HepG2 (cell line): Measurements from ENCODE around the gene PITHD1. TPM values are rescaled to one million over a fixed set of nuclear protein-coding genes. Genes with fewer than 3 reads are reported as not detected.

Experiments used
- ATAC-seq: fragments of 200-7000 bp; cut with Tn5 transposase; 3 replicates; pipeline ENCODE4 v1.9.1; 2020; ENCODE audit warnings: mild to moderate bottlenecking, moderate library complexity
- BruUV-seq: library from RNA; stranded (reverse); fragments of 400-500 nt; replicated peaks from 2 replicates; lab custom pipeline; 2021; lab: Mats Ljungman, UMichigan
- CTCF ChIA-PET: fragments of 300-600 bp; formaldehyde crosslinking; extraction: SDS; loops from one replicate; lab custom pipeline; 2021; ENCODE audit warnings: low total read pairs, inconsistent platforms, low intra/inter-chr PET ratio; lab: Yijun Ruan, JAX
- POLR2A ChIA-PET: fragments of 350-600 bp; sonication (Branson Sonifier 250); formaldehyde crosslinking; loops from one replicate; lab custom pipeline; 2020; ENCODE audit warnings: antibody characterized with exemption, inconsistent platforms; lab: Yijun Ruan, JAX
- DNase-seq: peaks from one replicate; pipeline ENCODE4 v3.0.0-alpha.2; 2015; ENCODE audit warnings: low spot score
- FAIRE-seq: peaks from 3 replicates; lab custom pipeline; 2011; peaks lifted over from hg19 to GRCh38; lab: Jason Lieb, UNC
- H2AFZ ChIP-seq: one replicate; pipeline ENCODE4 v1.6.1; 2011; ENCODE audit warnings: low read length, inconsistent platforms
- H3K27ac ChIP-seq: fragments of 300-600 bp; 3 replicates; pipeline ENCODE4 v1.8.0; 2011; ENCODE audit warnings: mixed run types, mild to moderate bottlenecking, mixed read lengths, low read length, inconsistent platforms; ENCODE audit not compliant: insufficient read depth; ENCODE audit errors: extremely low read length
- H3K27me3 ChIP-seq, 2 experiments: fragments of 200-600 bp in 1 of 2; 2 replicates in 1 of 2; 3 replicates in 1 of 2; pipeline versions ENCODE4 v1.6.0 to v1.8.0; 2011; ENCODE audit warnings: low read length in 2 of 2, mild to moderate bottlenecking in 2 of 2, moderate library complexity in 2 of 2, inconsistent platforms in 1 of 2; ENCODE audit not compliant: insufficient read depth in 2 of 2, control insufficient read depth in 1 of 2
- H3K36me3 ChIP-seq, 2 experiments: fragments of 200-600 bp in 1 of 2; replicated peaks in 1 of 2; 2 replicates in 1 of 2; 3 replicates in 1 of 2; pipeline versions ENCODE4 v1.5.1 to v1.8.0; 2011; ENCODE audit warnings: low read length in 2 of 2, inconsistent platforms in 1 of 2; ENCODE audit not compliant: insufficient read depth in 2 of 2, control insufficient read depth in 1 of 2
- H3K4me1 ChIP-seq: 2 replicates; pipeline ENCODE4 v1.5.1; 2012; ENCODE audit warnings: low read length, inconsistent platforms; ENCODE audit not compliant: insufficient read depth
- H3K4me2 ChIP-seq: 2 replicates; pipeline ENCODE4 v1.6.0; 2011; ENCODE audit warnings: low read depth, low read length, inconsistent platforms
- H3K4me3 ChIP-seq, 3 experiments: fragments of 200-600 bp in 1 of 3; sonication (generic), shearing (Covaris generic) in 1 of 3; replicated peaks in 1 of 3; 2 replicates each; pipeline ENCODE4 v1.5.1; 2011 to 2016; ENCODE audit warnings: low read length in 3 of 3, inconsistent platforms in 2 of 3, low read depth in 2 of 3, mild to moderate bottlenecking in 2 of 3, control low read depth in 1 of 3, mixed read lengths in 1 of 3; ENCODE audit not compliant: insufficient read depth in 1 of 3
- H3K79me2 ChIP-seq: one replicate; pipeline ENCODE4 v1.6.1; 2011; ENCODE audit warnings: low read length, inconsistent platforms; ENCODE audit not compliant: insufficient read depth
- H3K9ac ChIP-seq: 2 replicates; pipeline ENCODE4 v1.6.0; 2011; ENCODE audit warnings: mild to moderate bottlenecking, low read depth, low read length, inconsistent platforms; ENCODE audit not compliant: insufficient read depth
- H3K9me3 ChIP-seq: 2 replicates; pipeline ENCODE4 v1.5.1; 2012; ENCODE audit warnings: mild to moderate bottlenecking, low read length
- H4K20me1 ChIP-seq: 2 replicates; pipeline ENCODE4 v1.6.0; 2011; ENCODE audit warnings: inconsistent platforms, mild to moderate bottlenecking, low read length, moderate library complexity; ENCODE audit not compliant: insufficient read depth
- GATA4 ChIP-seq: sonication (generic); IDR thresholded peaks from 2 replicates; pipeline ENCODE4 v1.6.1; 2016; ENCODE audit warnings: antibody characterized with exemption, low read depth, borderline replicate concordance
- GTF2F1 ChIP-seq: fragments of 150-350 bp; IDR thresholded peaks from 2 replicates; pipeline ENCODE4 v1.6.1; 2014; ENCODE audit warnings: low read length
- LCORL ChIP-seq, 2 experiments: fragments of 450-650 bp in 1 of 2; sonication (generic) in 1 of 2; formaldehyde crosslinking in 1 of 2; IDR thresholded peaks; 2 replicates each; pipeline versions ENCODE4 v1.5.0 to v1.6.1; 2017 to 2020; ENCODE audit warnings: antibody characterized with exemption in 1 of 2, missing genetic modification reagents in 1 of 2
- MXD4 ChIP-seq: IDR thresholded peaks from 2 replicates; pipeline ENCODE4 v1.6.1; 2016; ENCODE audit warnings: mild to moderate bottlenecking, missing biosample characterization, missing genetic modification reagents
- MYC ChIP-seq: sonication (generic); formaldehyde crosslinking; IDR thresholded peaks from 2 replicates; pipeline ENCODE4 v1.9.0; 2021; ENCODE audit warnings: missing genetic modification reagents, borderline replicate concordance
- RXRB ChIP-seq: IDR thresholded peaks from 2 replicates; pipeline ENCODE4 v1.6.1; 2016; ENCODE audit warnings: borderline replicate concordance, missing genetic modification reagents, missing compliant biosample characterization
- TAF15 ChIP-seq: fragments of 200-400 bp; formaldehyde crosslinking; IDR thresholded peaks from one replicate; pipeline ENCODE4 v1.6.1; 2018; ENCODE audit warnings: mild to moderate bottlenecking, low read depth, low read length; ENCODE audit not compliant: poor library complexity, severe bottlenecking
- TBX3 ChIP-seq: fragments of 450-650 bp; IDR thresholded peaks from 2 replicates; pipeline ENCODE4 v1.6.1; 2017; ENCODE audit warnings: antibody characterized with exemption, mild to moderate bottlenecking, inconsistent platforms, borderline replicate concordance
- TCF7L2 ChIP-seq: IDR thresholded peaks from 2 replicates; pipeline ENCODE4 v1.6.1; 2011; ENCODE audit warnings: mild to moderate bottlenecking, low read depth, low read length, moderate library complexity
- ZBTB38 ChIP-seq: sonication (generic); formaldehyde crosslinking; IDR thresholded peaks from 2 replicates; pipeline ENCODE4 v1.5.1; 2020; ENCODE audit warnings: mild to moderate bottlenecking, missing genetic modification reagents
- ZNF264 ChIP-seq: sonication (generic); formaldehyde crosslinking; IDR thresholded peaks from 2 replicates; pipeline ENCODE4 v1.4.0; 2020; ENCODE audit warnings: missing genetic modification reagents
- ZNF296 ChIP-seq: sonication (generic); formaldehyde crosslinking; conservative IDR thresholded peaks from 2 replicates; pipeline ENCODE4 v1.5.0; 2020; ENCODE audit warnings: mild to moderate bottlenecking, missing genetic modification reagents
- ZNF329 ChIP-seq: sonication (generic); formaldehyde crosslinking; IDR thresholded peaks from 2 replicates; pipeline ENCODE4 v1.9.0; 2021; ENCODE audit warnings: low read depth, mild to moderate bottlenecking, missing genetic modification reagents
- ZNF720 ChIP-seq: sonication (generic); formaldehyde crosslinking; IDR thresholded peaks from 2 replicates; pipeline ENCODE4 v1.4.0; 2020; ENCODE audit warnings: missing genetic modification reagents
- WGBS: methylation state at CpG from one replicate; pipeline ENCODE4 v1.1.6; 2017; ENCODE audit warnings: low lambda C conversion rate; 5-methylcytosine and 5-hydroxymethylcytosine counted together
- in situ Hi-C: cut with HindIII; loops from 2 replicates; pipeline ENCODE4 v1.10.0; 2017; ENCODE audit warnings: low pct_unique_long_range_greater_than_20kb; ENCODE audit not compliant: extremely low pct_ligation_motif_present
- intact Hi-C: fragments of 100-400 bp; cut with micrococcal nuclease; formaldehyde crosslinking; loops from one replicate; pipeline ENCODE4 v1.10.0; 2022; ENCODE audit not compliant: unreplicated experiment
- polyA plus RNA-seq, 8 experiments: library from polyadenylated mRNA; depleted of rRNA in 3 of 8; stranded (reverse) in 7 of 8; unstranded in 1 of 8; fragments of >200 nt; fragmentation: Illumina TruSeq in 4 of 8; extraction: Trizol in 4 of 8; gene quantifications; 2 replicates each; pipeline versions ENCODE4 v1.2.1 to v1.2.3, GENCODE V29; 2011 to 2016; ENCODE audit warnings: low read depth in 4 of 8, missing spikeins in 1 of 8, mixed read lengths in 1 of 8; ENCODE audit not compliant: insufficient read depth in 1 of 8
- total RNA-seq, 5 experiments: library from RNA; depleted of rRNA; stranded (reverse); fragments of >200 nt; fragmentation: Illumina TruSeq; extraction: Trizol; gene quantifications; 2 replicates each; pipeline ENCODE4 v1.2.3, GENCODE V29; 2016; ENCODE audit warnings: low read depth in 1 of 5
- TF ChIP-seq, protein P1 (sequence below): sonication (generic); formaldehyde crosslinking; IDR thresholded peaks from 2 replicates; pipeline ENCODE4 v1.5.0; 2020; ENCODE audit warnings: mild to moderate bottlenecking, missing genetic modification reagents
- TF ChIP-seq, protein P2 (sequence below): IDR thresholded peaks from 2 replicates; pipeline ENCODE4 v1.6.1; 2016; ENCODE audit warnings: mild to moderate bottlenecking, missing biosample characterization, missing genetic modification reagents
- TF ChIP-seq, protein P3 (sequence below): sonication (generic); formaldehyde crosslinking; IDR thresholded peaks from 2 replicates; pipeline ENCODE4 v1.5.1; 2020; ENCODE audit warnings: mild to moderate bottlenecking, missing genetic modification reagents, moderate library complexity

Gene PITHD1
- total and polyA plus RNA-seq, 2 of the 13 experiments (the other 11 are each of a cell fraction or from before 2014, with no cell fraction given), result 28.0 to 37.3 TPM

DNA sequence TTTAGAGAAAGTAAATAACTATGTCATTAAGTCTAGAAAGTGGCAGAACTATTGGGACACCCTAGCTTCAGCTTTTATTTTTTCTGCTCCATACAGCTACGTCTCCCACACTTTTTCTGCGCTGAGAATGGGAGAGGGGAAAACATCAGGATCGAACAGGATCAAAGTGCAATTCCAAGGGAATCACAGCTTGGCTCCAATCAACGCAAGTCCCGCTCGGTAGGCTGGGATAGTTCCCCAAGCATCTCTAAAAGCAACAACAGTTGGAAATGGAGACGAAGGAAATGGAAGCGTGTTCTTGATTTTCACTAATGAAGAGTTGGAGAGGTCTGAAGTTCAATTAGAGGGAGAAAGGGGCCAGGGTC lies 46.5 kb downstream of the PITHD1 start (continued):
- TF ChIP-seq, protein P1, sequence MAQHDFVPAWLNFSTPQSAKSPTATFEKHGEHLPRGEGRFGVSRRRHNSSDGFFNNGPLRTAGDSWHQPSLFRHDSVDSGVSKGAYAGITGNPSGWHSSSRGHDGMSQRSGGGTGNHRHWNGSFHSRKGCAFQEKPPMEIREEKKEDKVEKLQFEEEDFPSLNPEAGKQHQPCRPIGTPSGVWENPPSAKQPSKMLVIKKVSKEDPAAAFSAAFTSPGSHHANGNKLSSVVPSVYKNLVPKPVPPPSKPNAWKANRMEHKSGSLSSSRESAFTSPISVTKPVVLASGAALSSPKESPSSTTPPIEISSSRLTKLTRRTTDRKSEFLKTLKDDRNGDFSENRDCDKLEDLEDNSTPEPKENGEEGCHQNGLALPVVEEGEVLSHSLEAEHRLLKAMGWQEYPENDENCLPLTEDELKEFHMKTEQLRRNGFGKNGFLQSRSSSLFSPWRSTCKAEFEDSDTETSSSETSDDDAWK, result no peak
- TF ChIP-seq RXRB (CRISPR knock-in tag), result 0 out of 2 replicates have a peak, but pooled peaks have one; percentile 22

DNA sequence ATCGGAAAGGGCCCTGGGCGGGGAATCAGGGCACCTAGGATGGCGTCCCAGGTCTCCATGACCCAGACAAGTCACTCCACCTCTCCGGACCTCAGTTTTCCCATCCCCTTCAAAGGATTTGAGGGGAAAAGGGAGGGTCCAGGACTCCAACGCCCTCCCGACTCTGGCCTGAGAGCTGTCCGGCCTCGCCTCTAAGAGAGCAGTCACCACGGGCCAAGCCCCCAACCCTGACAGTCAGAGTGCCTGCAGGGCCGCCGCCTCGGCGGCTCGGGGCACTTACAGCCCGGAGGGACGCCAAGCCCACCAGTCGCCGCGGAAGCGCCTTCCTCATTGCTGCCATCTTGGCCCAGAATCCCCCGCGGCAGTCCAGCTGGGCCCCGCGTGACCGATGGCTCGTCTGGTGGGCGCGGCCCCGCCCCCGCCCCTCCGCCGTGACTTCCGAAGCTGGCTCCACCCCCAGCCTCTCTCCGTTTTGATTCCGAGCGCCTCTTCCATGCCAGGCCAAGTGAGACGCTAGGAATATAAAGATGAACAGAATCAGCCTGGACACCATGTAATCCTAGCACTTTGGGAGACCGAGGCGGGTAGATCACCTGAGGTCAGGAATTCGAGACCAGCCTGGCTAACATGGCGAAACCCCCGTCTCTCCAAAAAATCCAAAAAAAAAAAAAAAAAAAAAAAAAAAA lies 47.0 kb downstream of the PITHD1 start, which contains the start of gene HMGCL:
Gene HMGCL, minus strand, starts transcription at position 354 of the 686 bp plus-strand sequence. Its CDS starts 14 bp downstream, at position 340.
- Histone ChIP-seq H2AFZ (peak within 1 kb of the TSS; percentile 84), H3K9me3 (no peaks in the 10 kb centered on the region), H3K4me2 (peak within 1 kb of the TSS; percentile 89), H3K4me1 (peaks cover 24% of the 10 kb centered on the region), H3K9ac (peak within 1 kb of the TSS; percentile 100), H4K20me1 (no peaks in the 10 kb centered on the region), H3K27ac (peak within 1 kb of the TSS; percentile 99), H3K79me2 (peaks cover 14% of the 10 kb centered on the region), H3K36me3 (no peaks in the 10 kb centered on the region), H3K4me3 (peak within 1 kb of the TSS; percentile 90 to 100 (median 99)), H3K27me3 (no peaks in the 10 kb centered on the region; a peak in 1 of 5 replicates)
- 2% methylated on average over 12 of the region's 42 CpGs for WGBS
- TSS peak; percentile 92 for BruUV-seq
- FAIRE-seq (peak; percentile 18), ATAC-seq (peak; percentile 94), DNase-seq (peak; percentile 80)
- ChIA-PET CTCF (interaction anchor here (0.8 kb wide), 1 partner anchor 43 kb away, joined by 3 read pairs; the partner anchor contains the start of gene FUCA1), POLR2A (interaction anchor here (0.6 to 5.2 kb wide), 29 partner anchors 13 to 481 kb away, joined by 3 to 71 read pairs (median 4); partner anchors contain the start of genes ELOA, GALE, HNRNPR and LYPLA2)
- in situ Hi-C loops (no loop called here), intact Hi-C loops (no loop called here)
- TF ChIP-seq GTF2F1 (no peak), ZNF329 (peak; percentile 88), GATA4 (no peak; the same call in 1 of the 2 replicates), TCF7L2 (no peak), ZNF720 (CRISPR knock-in tag) (no peak), ZBTB38 (CRISPR knock-in tag) (no peak), TBX3 (no peak), MXD4 (CRISPR knock-in tag) (0 out of 2 replicates have a peak, but pooled peaks have one; percentile 68), TAF15 (peak; percentile 63), ZNF296 (CRISPR knock-in tag) (no peak), LCORL (IDR thresholded peaks at IDR 0.05) (no peak), LCORL (CRISPR knock-in tag; IDR thresholded peaks at IDR 0.05) (peak; percentile 69), MYC (CRISPR knock-in tag) (peak; percentile 88; the same call in 1 of the 2 replicates), ZNF264 (CRISPR knock-in tag) (peak; percentile 62; the same call in 1 of the 2 replicates)
- TF ChIP-seq, protein P2, sequence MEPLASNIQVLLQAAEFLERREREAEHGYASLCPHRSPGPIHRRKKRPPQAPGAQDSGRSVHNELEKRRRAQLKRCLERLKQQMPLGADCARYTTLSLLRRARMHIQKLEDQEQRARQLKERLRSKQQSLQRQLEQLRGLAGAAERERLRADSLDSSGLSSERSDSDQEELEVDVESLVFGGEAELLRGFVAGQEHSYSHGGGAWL (CRISPR knock-in tag), result peak; percentile 80; the same call in 1 of the 2 replicates
- TF ChIP-seq, protein P3, sequence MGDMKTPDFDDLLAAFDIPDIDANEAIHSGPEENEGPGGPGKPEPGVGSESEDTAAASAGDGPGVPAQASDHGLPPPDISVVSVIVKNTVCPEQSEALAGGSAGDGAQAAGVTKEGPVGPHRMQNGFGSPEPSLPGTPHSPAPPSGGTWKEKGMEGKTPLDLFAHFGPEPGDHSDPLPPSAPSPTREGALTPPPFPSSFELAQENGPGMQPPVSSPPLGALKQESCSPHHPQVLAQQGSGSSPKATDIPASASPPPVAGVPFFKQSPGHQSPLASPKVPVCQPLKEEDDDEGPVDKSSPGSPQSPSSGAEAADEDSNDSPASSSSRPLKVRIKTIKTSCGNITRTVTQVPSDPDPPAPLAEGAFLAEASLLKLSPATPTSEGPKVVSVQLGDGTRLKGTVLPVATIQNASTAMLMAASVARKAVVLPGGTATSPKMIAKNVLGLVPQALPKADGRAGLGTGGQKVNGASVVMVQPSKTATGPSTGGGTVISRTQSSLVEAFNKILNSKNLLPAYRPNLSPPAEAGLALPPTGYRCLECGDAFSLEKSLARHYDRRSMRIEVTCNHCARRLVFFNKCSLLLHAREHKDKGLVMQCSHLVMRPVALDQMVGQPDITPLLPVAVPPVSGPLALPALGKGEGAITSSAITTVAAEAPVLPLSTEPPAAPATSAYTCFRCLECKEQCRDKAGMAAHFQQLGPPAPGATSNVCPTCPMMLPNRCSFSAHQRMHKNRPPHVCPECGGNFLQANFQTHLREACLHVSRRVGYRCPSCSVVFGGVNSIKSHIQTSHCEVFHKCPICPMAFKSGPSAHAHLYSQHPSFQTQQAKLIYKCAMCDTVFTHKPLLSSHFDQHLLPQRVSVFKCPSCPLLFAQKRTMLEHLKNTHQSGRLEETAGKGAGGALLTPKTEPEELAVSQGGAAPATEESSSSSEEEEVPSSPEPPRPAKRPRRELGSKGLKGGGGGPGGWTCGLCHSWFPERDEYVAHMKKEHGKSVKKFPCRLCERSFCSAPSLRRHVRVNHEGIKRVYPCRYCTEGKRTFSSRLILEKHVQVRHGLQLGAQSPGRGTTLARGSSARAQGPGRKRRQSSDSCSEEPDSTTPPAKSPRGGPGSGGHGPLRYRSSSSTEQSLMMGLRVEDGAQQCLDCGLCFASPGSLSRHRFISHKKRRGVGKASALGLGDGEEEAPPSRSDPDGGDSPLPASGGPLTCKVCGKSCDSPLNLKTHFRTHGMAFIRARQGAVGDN (CRISPR knock-in tag), result peak; percentile 95
